ENCODE measurements around the gene AKAP8.

DNA sequence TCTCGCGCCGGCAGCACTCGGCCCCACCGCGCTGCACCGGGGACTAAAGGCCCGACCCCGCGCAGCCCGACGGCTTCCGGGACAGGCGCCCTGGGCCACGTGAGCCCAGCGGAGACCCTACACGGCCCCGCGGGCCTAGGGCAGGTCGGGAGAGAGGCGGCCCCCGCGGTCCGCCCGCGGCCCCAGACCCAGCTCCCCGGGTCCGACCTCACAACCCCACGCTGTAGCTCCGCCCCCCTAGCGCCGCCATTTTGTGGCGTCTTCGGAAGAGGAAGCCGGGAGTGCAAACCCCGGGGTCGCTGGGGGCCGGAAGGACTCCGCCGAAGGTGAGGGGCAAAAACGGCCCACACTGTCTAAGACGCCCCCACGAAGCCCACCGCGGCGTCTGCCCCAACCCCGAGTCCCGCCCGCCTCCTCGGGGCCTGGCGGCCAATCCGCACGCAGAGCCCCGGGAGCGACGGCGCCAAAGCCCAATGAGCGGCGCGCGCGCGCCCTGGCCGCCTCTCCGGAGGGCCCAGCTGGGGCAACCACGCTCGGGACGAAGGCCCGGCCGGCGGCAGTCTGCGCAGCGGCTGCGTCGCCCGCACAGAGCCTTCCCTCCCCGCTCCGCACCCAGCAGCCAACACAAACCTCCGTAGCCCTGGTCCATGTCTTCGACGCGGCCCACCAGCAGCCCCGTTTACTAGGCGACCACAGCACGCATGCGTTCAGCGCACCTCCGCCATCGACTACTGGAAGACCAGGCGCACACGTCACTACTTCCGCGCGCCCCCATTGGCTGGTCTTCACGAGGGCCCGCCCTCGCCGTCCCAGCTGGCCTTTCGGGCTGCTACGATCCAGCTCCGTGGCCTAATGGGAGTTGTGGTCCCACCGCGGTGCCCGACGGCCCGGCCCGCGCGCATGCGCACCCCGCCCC, at the start of gene AKAP8:
- no peak for TF ChIP-seq CTCF (conservative IDR thresholded peaks at IDR 0.05; ENCODE audit: low read length)
- TF ChIP-seq EZH2phosphoT487 (IDR thresholded peaks at IDR 0.05; ENCODE audit: borderline replicate concordance), result no peak

Data from Loucy (cell line).